Esophagus squamous epithelium (tissue), 5 donors: ENCODE measurements around the gene CCDC80. TPM values are rescaled to one million over a fixed set of nuclear protein-coding genes. Genes with fewer than 3 reads are reported as not detected.
A peak's percentile ranks its signal among the peaks of the same experiment; 100 is the strongest.

ENCODE experiments used
- DNase-seq: peaks from one replicate; lab custom pipeline; 2025; lab: John Stamatoyannopoulos, UW
- H3K27ac ChIP-seq, 4 donors: fragments of 200-600 bp; sonication (generic); one replicate each; pipeline ENCODE4 v1.5.1; 2016 to 2019; ENCODE audit warnings: mild to moderate bottlenecking in 1 of 4
- H3K27me3 ChIP-seq, 4 donors: fragments of 200-600 bp; sonication (generic); 1 replicate in 3 of 4; 2 replicates in 1 of 4; pipeline versions ENCODE4 v1.5.1 to v1.6.0; 2017 to 2021; ENCODE audit warnings: antibody characterized with exemption in 1 of 4
- H3K36me3 ChIP-seq, 3 donors: fragments of 200-600 bp; sonication (generic); one replicate each; pipeline ENCODE4 v1.5.1; 2016 to 2019
- H3K4me1 ChIP-seq, 3 donors: fragments of 200-600 bp; sonication (generic); one replicate each; pipeline ENCODE4 v1.5.1; 2017 to 2019
- H3K4me3 ChIP-seq, 4 donors: fragments of 200-600 bp; sonication (generic); 1 replicate in 3 of 4; 2 replicates in 1 of 4; pipeline ENCODE4 v1.5.1; 2016 to 2019; ENCODE audit warnings: mild to moderate bottlenecking in 2 of 4, moderate library complexity in 1 of 4
- H3K9me3 ChIP-seq, 3 donors: fragments of 200-600 bp; sonication (generic); one replicate each; pipeline ENCODE4 v1.5.1; 2016 to 2019
- CTCF ChIP-seq, 6 experiments: fragments of 450-650 bp in 4 of 6; fragments of 200-600 bp in 2 of 6; sonication (generic) in 2 of 6; IDR thresholded peaks; one replicate each; pipeline ENCODE4 v1.5.1; 2016 to 2019; ENCODE audit warnings: antibody characterized with exemption in 6 of 6, mild to moderate bottlenecking in 4 of 6, moderate library complexity in 4 of 6
- POLR2A ChIP-seq, 4 donors: fragments of 450-650 bp; IDR thresholded peaks; one replicate each; pipeline ENCODE4 v1.6.1; 2017; ENCODE audit warnings: antibody characterized with exemption in 4 of 4, mild to moderate bottlenecking in 4 of 4, moderate library complexity in 3 of 4
- WGBS, 2 donors: methylation state at CpG; one replicate each; pipeline ENCODE4 v1.1.5; 2018; 5-methylcytosine and 5-hydroxymethylcytosine counted together
- intact Hi-C: fragments of 100-400 bp; cut with DNase I; formaldehyde crosslinking; loops from one replicate; pipeline ENCODE4 v1.15.0; 2022
- total RNA-seq, 4 donors: library from RNA; depleted of rRNA; stranded (reverse); fragments of >200 nt; gene quantifications; one replicate each; pipeline ENCODE4 v1.1.0, GENCODE V29; 2016
- donor health status: DM: yes; HTN: yes; CAD: no.

CCDC80 gene
- total RNA-seq, 4 donors from 2014 or later: 2.0 to 69.6 (median 13.1) TPM

GRCh38 chr3:112688085-112688769, 47.3 kb upstream of the CCDC80 start:
- Histone ChIP-seq H3K9me3 (no peaks in the 10 kb centered on the region), H3K27me3 (no peaks in the 10 kb centered on the region), H3K36me3 (no peaks in the 10 kb centered on the region), H3K27ac (peak overlapping the region; percentile 12 to 50 (median 36)), H3K4me3 (no peak overlapping the region), H3K4me1 (peaks cover 4 to 37% (median 15%) of the 10 kb centered on the region in 3 donors)
- no peak for TF ChIP-seq POLR2A (IDR thresholded peaks at IDR 0.05)
- no peak for TF ChIP-seq CTCF (IDR thresholded peaks at IDR 0.05)
- intact Hi-C loops: no loop called here
- no peak for DNase-seq
- WGBS, 2 donors: 44 to 51% methylated on average over 2 of the region's 2 CpGs

DNA sequence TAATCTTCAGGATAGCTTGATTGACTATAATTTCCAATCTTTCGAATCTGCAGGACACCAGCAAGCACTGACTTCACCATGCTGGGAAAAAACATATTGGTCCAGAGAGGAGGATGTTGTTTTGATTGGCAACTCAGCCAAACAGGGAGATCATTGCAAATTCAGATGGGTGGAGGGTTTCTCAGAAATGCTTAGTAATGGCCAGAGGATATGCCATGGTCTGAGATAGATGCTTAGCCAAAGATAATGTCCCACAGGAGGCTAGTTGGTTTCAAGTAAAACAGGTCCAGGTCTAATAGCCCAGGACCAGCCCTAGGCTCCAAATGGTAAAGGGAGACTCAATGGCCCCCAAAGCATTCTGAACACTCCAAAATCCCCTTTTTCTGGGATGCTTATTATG, 46.7 kb upstream of the CCDC80 start:
- H3K36me3 ChIP-seq: no peaks in the 10 kb centered on the region
- 100% methylated on average over 1 of the region's 1 CpG for WGBS, 2 donors
- intact Hi-C loops: no loop called here
- TF ChIP-seq POLR2A (IDR thresholded peaks at IDR 0.05) (no peak), CTCF (IDR thresholded peaks at IDR 0.05) (no peak)
- no peaks in the 10 kb centered on the region for H3K9me3 ChIP-seq
- no peak overlapping the region for H3K27ac ChIP-seq
- peaks cover 4 to 32% (median 15%) of the 10 kb centered on the region in 3 donors for H3K4me1 ChIP-seq
- DNase-seq: no peak
- no peaks in the 10 kb centered on the region for H3K27me3 ChIP-seq
- H3K4me3 ChIP-seq: no peak overlapping the region

GRCh38 chr3:112687211-112687610, 46.3 kb upstream of the CCDC80 start:
- intact Hi-C loops: no loop called here
- no peaks in the 10 kb centered on the region for H3K9me3 ChIP-seq
- H3K4me3 ChIP-seq: no peak overlapping the region
- TF ChIP-seq POLR2A (IDR thresholded peaks at IDR 0.05) (no peak), CTCF (IDR thresholded peaks at IDR 0.05) (no peak)
- DNase-seq: no peak
- WGBS, 2 donors: 56 to 67% methylated on average over 3 of the region's 3 CpGs
- no peaks in the 10 kb centered on the region for H3K36me3 ChIP-seq
- H3K27me3 ChIP-seq: no peaks in the 10 kb centered on the region
- no peak overlapping the region for H3K27ac ChIP-seq
- peaks cover 4 to 32% (median 15%) of the 10 kb centered on the region in 3 donors for H3K4me1 ChIP-seq

- DNase-seq: no peak
- no peaks in the 10 kb centered on the region for H3K9me3 ChIP-seq
- H3K4me1 ChIP-seq: peaks cover 4 to 36% (median 15%) of the 10 kb centered on the region in 3 donors
- H3K4me3 ChIP-seq: no peak overlapping the region
- TF ChIP-seq POLR2A (IDR thresholded peaks at IDR 0.05) (no peak), CTCF (IDR thresholded peaks at IDR 0.05) (no peak)
- no peaks in the 10 kb centered on the region for H3K27me3 ChIP-seq
- H3K27ac ChIP-seq: no peak overlapping the region
- 78 to 85% methylated on average over 5 of the region's 5 CpGs for WGBS, 2 donors
- H3K36me3 ChIP-seq: no peaks in the 10 kb centered on the region
- intact Hi-C loops: no loop called here
These were observed 45.2 kb upstream of the CCDC80 start for GRCh38 chr3:112685956-112686799.

DNA sequence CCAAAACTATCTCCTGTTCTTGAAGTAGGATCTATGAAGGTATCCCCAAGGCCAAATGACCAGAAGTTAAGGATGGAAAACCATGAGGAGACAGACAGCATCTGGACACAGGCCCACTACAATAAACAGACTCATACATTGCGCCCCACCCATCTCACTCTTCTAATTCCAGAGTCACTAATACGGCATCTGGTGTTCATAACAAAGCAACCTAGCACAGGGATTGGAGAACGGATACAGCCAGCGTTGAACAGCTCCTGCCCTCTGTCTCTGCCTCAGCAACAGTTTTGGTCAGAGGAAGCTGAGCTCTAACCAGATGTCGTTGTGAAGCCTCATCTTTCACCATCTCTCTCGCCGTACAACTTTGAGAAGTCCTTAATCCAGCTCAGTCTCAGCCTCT, 44.5 kb upstream of the CCDC80 start:
- WGBS, 2 donors: 76 to 84% methylated on average over 7 of the region's 7 CpGs
- DNase-seq: no peak
- no peak overlapping the region for H3K4me3 ChIP-seq

More for the DNA sequence above, 44.5 kb upstream of the CCDC80 start:
- no peaks in the 10 kb centered on the region for H3K36me3 ChIP-seq
- no peak overlapping the region for H3K27ac ChIP-seq
- no peaks in the 10 kb centered on the region for H3K27me3 ChIP-seq
- intact Hi-C loops: no loop called here
- peaks cover 4 to 36% (median 15%) of the 10 kb centered on the region in 3 donors for H3K4me1 ChIP-seq
- TF ChIP-seq POLR2A (IDR thresholded peaks at IDR 0.05) (no peak), CTCF (IDR thresholded peaks at IDR 0.05) (no peak)
- H3K9me3 ChIP-seq: no peaks in the 10 kb centered on the region
